CD4-positive, alpha-beta T cell treated with Interleukin-6 for 4 hours (primary cell): ENCODE measurements around the gene SH3RF2.

Source experiments
- DNase-seq: peaks from one replicate; pipeline ENCODE4 v3.0.0-alpha.2; 2020; ENCODE audit warnings: mixed read lengths

SH3RF2 gene

GRCh38 chr5:145921211-145921610, 15.2 kb upstream of the SH3RF2 start:
- DNase-seq: no peak

- no peak for DNase-seq
These were observed 14.3 kb upstream of the SH3RF2 start for GRCh38 chr5:145922059-145922458.

GRCh38 chr5:145923405-145923804, 13.0 kb upstream of the SH3RF2 start:
- DNase-seq: no peak

- DNase-seq: no peak
These were observed 11.5 kb upstream of the SH3RF2 start for GRCh38 chr5:145924849-145925248.

GRCh38 chr5:145925353-145925752, 11.0 kb upstream of the SH3RF2 start:
- DNase-seq: no peak

- no peak for DNase-seq
These were observed 10.6 kb upstream of the SH3RF2 start for GRCh38 chr5:145925803-145926202.

- no peak for DNase-seq
These were observed 4.7 kb upstream of the SH3RF2 start for GRCh38 chr5:145931718-145932117.

- no peak for DNase-seq
These were observed 2.1 kb upstream of the SH3RF2 start for GRCh38 chr5:145934276-145934675.

GRCh38 chr5:145937432-145938250, 1.3 kb downstream of the SH3RF2 start:
- no peak for DNase-seq

GRCh38 chr5:145938776-145939539, 2.6 kb downstream of the SH3RF2 start:
- DNase-seq: no peak

- DNase-seq: no peak
These were observed 3.2 kb downstream of the SH3RF2 start for GRCh38 chr5:145939540-145940065.

GRCh38 chr5:145941096-145941447, 4.7 kb downstream of the SH3RF2 start:
- no peak for DNase-seq

- no peak for DNase-seq
These were observed 5.2 kb downstream of the SH3RF2 start for GRCh38 chr5:145941448-145942130.

GRCh38 chr5:145942201-145942600, 5.8 kb downstream of the SH3RF2 start:
- no peak for DNase-seq

GRCh38 chr5:145942749-145943148, 6.4 kb downstream of the SH3RF2 start:
- no peak for DNase-seq

GRCh38 chr5:145943674-145944121, 7.3 kb downstream of the SH3RF2 start:
- no peak for DNase-seq

- no peak for DNase-seq
These were observed 8.0 kb downstream of the SH3RF2 start for GRCh38 chr5:145944328-145944727.

GRCh38 chr5:145945620-145946111, 9.3 kb downstream of the SH3RF2 start:
- no peak for DNase-seq

- DNase-seq: no peak
These were observed 9.9 kb downstream of the SH3RF2 start for GRCh38 chr5:145946112-145946861.

GRCh38 chr5:145947581-145947980, 11.2 kb downstream of the SH3RF2 start:
- no peak for DNase-seq

- no peak for DNase-seq
These were observed 11.7 kb downstream of the SH3RF2 start for GRCh38 chr5:145948047-145948446.

GRCh38 chr5:145948921-145949320, 12.5 kb downstream of the SH3RF2 start:
- no peak for DNase-seq
